Measurements from ENCODE around the gene IFI30. TPM values are rescaled to one million over a fixed set of nuclear protein-coding genes. Genes with fewer than 3 reads are reported as not detected.

Gene IFI30
- total RNA-seq, 1 experiment from 2014 or later: not detected

DNA sequence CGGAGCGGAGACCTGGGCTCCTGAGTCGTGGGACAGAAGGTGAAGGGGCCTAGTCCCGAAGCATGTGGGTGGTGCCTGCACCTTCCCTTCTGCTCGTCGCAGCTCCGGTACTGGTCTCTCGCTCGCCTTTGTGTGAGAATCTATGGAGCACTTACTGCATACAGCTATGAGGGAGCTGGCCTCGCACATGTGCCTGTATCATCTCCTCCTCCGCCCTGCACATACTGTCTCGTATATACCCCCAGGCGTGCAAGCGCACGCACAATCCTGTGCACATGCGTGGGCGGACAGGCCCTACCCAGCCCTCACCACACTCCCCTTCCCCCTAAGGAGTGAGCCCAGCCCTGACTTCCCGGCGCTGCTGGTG is 12.0 kb upstream of the IFI30 start:
- intact Hi-C loops (cut with micrococcal nuclease; ENCODE audit: unreplicated experiment): no loop called here

DNA sequence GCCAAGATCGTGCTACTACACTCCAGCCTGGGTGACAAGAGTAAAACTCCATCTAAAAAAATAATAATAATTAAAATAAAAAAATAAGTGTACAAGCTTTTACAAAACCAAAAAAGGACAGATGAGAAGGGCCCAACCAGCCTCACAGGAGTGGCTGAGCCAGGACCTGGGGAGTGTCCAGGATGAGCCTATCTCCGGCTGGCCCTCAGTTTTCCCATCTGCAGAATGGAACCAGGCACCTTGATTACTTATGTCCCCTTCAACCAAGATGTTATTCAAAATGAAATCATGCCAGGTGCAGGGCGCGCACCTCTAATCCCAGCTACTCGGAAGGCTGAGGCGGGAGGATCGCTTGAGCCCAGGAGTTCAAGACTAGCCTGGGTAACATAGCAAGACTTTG is 9.5 kb upstream of the IFI30 start:
- H3K4me1 ChIP-seq (ENCODE audit: insufficient read depth, low read length, poor library complexity, severe bottlenecking): no peaks in the 10 kb centered on the region
- H3K36me3 ChIP-seq (ENCODE audit: insufficient read depth, low read length, poor library complexity, severe bottlenecking): peaks cover 30% of the 10 kb centered on the region
- no peaks in the 10 kb centered on the region for H3K27me3 ChIP-seq (replicated peaks; ENCODE audit: insufficient read depth, low read depth, low read length, poor library complexity)
- POLR2A ChIA-PET (ENCODE audit: low non-redundant PET): no interaction called here
- BruUV-seq (replicated peaks): no TSS peak
- no peak for TF ChIP-seq EZH2 (IDR thresholded peaks at IDR 0.05; ENCODE audit: borderline replicate concordance, low read depth, low read length, poor library complexity, severe bottlenecking)
- no peaks in the 10 kb centered on the region for H3K9me3 ChIP-seq (ENCODE audit: low read depth, low read length, poor library complexity, severe bottlenecking)
- no peak for DNase-seq (ENCODE audit: low spot score)
- no peak overlapping the region for H3K27ac ChIP-seq (ENCODE audit: low read depth, low read length, poor library complexity, severe bottlenecking)
- CTCF ChIA-PET: no interaction called here
- no peak overlapping the region for H3K4me3 ChIP-seq (ENCODE audit: low read depth, low read length, poor library complexity, severe bottlenecking)
- intact Hi-C loops (cut with micrococcal nuclease; ENCODE audit: unreplicated experiment): no loop called here

More for the DNA sequence above, 12.0 kb upstream of the IFI30 start:
- ChIA-PET POLR2A (ENCODE audit: low non-redundant PET) (no interaction called here), CTCF (interaction anchor here (0.6 to 1.7 kb wide), 5 partner anchors 9 to 249 kb away, joined by 3 to 6 read pairs (median 3); partner anchors contain the start of gene PIK3R2)
- no peaks in the 10 kb centered on the region for H3K9me3 ChIP-seq (ENCODE audit: low read depth, low read length, poor library complexity, severe bottlenecking)
- peaks cover 24% of the 10 kb centered on the region for H3K36me3 ChIP-seq (ENCODE audit: insufficient read depth, low read length, poor library complexity, severe bottlenecking)
- no peak for DNase-seq (ENCODE audit: low spot score)
- no peaks in the 10 kb centered on the region for H3K27me3 ChIP-seq (replicated peaks; ENCODE audit: insufficient read depth, low read depth, low read length, poor library complexity)
- BruUV-seq (replicated peaks): no TSS peak
- H3K4me1 ChIP-seq (ENCODE audit: insufficient read depth, low read length, poor library complexity, severe bottlenecking): no peaks in the 10 kb centered on the region
- no peak overlapping the region for H3K4me3 ChIP-seq (ENCODE audit: low read depth, low read length, poor library complexity, severe bottlenecking)
- no peak overlapping the region for H3K27ac ChIP-seq (ENCODE audit: low read depth, low read length, poor library complexity, severe bottlenecking)
- no peak for TF ChIP-seq CTCF (conservative IDR thresholded peaks at IDR 0.05; ENCODE audit: low read depth, low read length)
- no peak for TF ChIP-seq EZH2 (IDR thresholded peaks at IDR 0.05; ENCODE audit: borderline replicate concordance, low read depth, low read length, poor library complexity, severe bottlenecking)

- no peak overlapping the region for H3K4me3 ChIP-seq (ENCODE audit: low read depth, low read length, poor library complexity, severe bottlenecking)
- H3K9me3 ChIP-seq (ENCODE audit: low read depth, low read length, poor library complexity, severe bottlenecking): no peaks in the 10 kb centered on the region
- H3K36me3 ChIP-seq (ENCODE audit: insufficient read depth, low read length, poor library complexity, severe bottlenecking): peaks cover 30% of the 10 kb centered on the region
- intact Hi-C loops (cut with micrococcal nuclease; ENCODE audit: unreplicated experiment): loop anchor here (5.0 kb wide), 2 partner anchors 54 to 159 kb away; partner anchors contain the start of gene ARRDC2
- no TSS peak for BruUV-seq (replicated peaks)
- ChIA-PET CTCF (interaction anchor here (1.0 kb wide), 1 partner anchor 53 kb away, joined by 4 read pairs; no protein-coding TSS in a partner anchor), POLR2A (ENCODE audit: low non-redundant PET) (no interaction called here)
- H3K27ac ChIP-seq (ENCODE audit: low read depth, low read length, poor library complexity, severe bottlenecking): no peak overlapping the region
- TF ChIP-seq EZH2 (IDR thresholded peaks at IDR 0.05; ENCODE audit: borderline replicate concordance, low read depth, low read length, poor library complexity, severe bottlenecking) (no peak), CTCF (conservative IDR thresholded peaks at IDR 0.05; ENCODE audit: low read depth, low read length) (no peak)
- H3K4me1 ChIP-seq (ENCODE audit: insufficient read depth, low read length, poor library complexity, severe bottlenecking): no peaks in the 10 kb centered on the region
- H3K27me3 ChIP-seq (replicated peaks; ENCODE audit: insufficient read depth, low read depth, low read length, poor library complexity): no peaks in the 10 kb centered on the region
- DNase-seq (ENCODE audit: low spot score): no peak
These were observed 7.6 kb upstream of the IFI30 start for GRCh38 chr19:18165794-18166544.
